TTC549 (cell line): ENCODE measurements around the gene PLSCR5.

Experiments
- FAIRE-seq: peaks from 2 replicates; lab custom pipeline; 2012; peaks lifted over from hg19 to GRCh38; lab: Jason Lieb, UNC

Gene PLSCR5, protein sequence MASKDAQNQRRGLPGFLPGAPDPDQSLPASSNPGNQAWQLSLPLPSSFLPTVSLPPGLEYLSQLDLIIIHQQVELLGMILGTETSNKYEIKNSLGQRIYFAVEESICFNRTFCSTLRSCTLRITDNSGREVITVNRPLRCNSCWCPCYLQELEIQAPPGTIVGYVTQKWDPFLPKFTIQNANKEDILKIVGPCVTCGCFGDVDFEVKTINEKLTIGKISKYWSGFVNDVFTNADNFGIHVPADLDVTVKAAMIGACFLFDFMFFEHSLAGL

DNA sequence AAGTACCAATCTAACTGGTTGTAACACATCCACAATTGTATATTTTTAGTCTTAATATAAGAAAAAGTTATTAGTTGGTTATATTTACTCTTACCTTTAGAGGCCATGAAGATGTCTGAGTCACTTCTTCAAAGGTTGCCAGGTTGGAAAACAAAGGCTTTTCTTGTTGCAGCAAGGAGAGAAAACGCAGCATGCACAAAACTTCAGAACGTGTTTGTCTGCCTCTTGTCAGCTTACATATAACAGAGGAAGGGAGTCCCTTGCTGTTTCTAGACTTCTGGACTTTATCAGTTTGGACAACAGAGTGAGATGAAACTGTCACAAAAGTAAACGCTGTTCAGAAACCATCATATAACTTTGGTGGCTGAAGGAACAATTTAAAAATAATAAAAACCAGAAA lies at the start of gene PLSCR5:
Gene PLSCR5 (minus strand): TSS at position 241 of the 400 bp plus-strand sequence. CDS start 134 bp downstream, at position 107.
- FAIRE-seq: no peak

DNA sequence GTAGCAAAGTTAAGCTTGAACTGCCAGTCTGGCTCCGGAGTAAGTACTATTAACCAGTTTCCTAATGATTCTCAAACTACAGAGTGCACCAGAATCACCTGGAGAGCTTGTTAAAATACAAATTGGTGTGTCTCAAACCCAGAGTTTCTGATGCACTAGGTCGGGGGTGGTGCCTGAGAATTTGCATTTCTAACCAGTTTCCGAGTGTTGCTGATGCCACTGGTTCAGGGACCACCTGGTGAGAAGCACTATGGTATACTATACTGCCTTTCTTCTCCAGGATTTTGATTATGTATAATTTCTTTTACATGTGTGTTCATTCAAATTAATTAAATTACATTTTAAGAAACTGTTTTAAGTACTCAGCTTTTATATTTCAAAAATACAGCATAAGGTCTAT lies 48.8 kb upstream of the PLSCR5 start:
- FAIRE-seq: no peak

DNA sequence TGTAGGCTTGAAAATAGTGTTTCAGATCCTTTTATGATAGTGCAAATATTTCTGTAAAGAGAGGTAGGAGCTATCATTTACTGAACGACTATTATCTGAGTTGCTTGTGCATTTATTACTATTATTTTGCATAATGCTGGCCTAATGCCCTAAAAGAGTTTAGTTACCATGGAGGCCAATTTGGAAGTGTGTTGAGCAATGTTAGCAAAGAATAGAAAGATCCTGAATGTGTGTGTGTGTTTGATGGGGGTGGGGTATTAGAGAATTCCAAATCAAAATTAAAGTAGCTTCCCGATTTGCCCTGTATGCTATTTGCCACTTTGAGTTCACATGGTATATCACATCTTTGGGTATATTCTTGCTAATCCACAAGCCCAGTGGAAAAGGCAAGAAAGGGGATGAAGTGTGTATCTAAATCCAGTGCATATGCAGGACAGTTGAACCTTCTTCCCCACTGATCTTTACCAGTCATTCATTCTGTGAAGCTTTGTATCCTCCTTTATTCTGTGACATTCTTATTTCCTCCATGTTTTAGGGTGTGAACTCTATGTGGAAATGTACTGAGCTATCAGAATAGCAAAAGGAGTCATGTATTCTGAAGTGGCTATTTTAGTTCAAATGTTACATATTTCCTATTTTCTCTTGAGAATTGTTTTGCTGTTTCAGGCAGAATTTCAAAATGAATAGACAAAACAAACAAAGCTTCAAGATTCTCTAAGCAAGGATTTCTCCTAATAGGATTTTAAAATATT lies 45.7 kb upstream of the PLSCR5 start:
- no peak for FAIRE-seq

DNA sequence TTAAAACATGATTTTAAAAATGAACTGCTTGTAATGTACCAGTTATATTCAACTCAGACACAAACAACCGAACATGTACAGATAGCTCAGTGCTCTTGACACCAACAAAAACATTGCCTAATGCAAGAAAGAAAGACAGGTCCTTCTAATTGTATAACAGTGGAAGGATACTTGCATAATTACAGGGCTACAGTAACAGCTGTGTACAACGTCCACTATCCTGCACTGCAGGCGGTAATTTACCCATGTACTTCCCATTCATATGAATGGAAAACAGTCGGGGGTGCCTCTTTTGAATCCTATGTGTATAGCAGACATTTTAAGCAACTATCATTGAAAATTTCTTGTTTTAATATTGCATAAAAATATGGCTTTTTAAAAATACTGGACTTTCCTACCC lies 41.1 kb upstream of the PLSCR5 start:
- FAIRE-seq: no peak

DNA sequence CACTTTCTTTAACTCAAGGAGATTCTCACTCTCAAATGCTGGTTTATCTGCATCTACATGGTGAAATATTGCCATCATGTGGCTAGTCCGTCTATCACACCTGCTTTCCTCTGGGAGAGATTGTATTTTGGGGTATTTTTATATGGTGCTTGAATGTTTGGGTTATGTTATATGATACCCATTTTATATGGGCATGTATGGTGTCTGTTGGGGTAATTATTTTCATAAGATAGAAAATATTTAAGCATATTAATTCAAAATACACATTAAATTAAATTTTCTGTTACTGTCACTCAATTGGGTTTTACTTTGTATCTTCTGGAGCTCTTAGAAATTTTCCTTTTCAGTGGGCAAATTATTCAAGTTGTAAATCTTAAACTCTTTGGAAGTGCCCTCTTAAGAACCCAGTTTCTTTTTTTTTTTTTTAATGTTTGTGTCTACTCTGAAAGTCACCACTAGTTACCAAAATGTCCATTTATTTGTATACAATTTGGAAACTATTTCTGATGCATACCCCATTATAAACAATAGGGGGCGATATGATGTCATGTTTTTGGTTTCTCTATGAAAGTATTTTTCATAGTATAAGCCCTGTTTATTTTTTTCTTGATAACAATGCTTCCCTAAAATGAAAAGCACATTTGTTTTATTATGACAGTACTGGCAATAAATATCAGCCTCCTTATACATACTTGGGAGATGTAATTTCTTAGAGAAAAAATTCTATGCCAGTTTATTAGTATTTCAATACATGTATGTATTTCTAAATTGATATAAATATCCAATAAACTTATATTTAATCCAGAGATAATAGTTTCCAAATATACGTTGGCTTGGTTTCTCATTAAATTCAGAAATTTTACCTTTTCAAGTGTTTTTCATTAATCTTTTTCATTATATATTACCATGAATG lies 36.1 kb upstream of the PLSCR5 start:
- FAIRE-seq: peak; percentile 95

- FAIRE-seq: no peak
Measured at GRCh38 chr3:146640361-146640760, 35.2 kb upstream of the PLSCR5 start.

DNA sequence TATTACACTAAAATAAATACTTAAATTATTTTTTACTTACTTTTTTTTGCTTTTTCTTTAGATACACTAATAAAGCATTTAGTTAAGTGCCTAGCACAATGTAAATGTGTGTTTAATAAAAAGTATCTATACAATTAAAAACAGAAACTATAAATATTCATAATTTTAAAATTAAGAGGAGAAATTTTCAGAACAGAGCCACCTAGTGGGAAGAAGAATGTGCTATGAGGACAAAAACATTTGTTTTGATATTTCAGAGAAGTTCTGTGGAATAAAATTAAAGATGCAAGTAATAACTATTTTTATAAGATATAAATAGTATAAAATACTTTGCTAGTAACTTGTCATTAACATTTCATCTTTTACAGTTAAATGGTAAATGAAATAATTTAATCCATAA lies 33.6 kb upstream of the PLSCR5 start:
- FAIRE-seq: peak; percentile 86

- no peak for FAIRE-seq
Measured at GRCh38 chr3:146637871-146638270, 32.7 kb upstream of the PLSCR5 start.

DNA sequence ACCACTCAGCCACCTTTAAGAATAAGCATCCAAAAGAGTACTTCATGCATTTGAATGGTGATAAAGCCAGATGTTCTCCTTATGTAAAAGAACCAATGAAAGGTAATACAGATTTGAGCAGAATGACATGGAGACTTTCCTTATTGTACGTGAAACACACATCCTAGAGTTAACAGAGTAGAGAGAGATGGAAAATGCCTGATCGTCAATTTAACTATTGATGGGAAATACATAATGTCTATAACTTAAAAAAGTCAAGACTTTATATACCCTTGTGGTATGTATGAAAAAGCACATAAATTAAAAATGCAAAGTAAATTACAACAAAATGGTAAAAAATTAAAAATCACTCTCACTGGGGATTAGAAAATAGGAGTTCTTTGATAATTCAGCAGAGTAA lies 31.7 kb upstream of the PLSCR5 start:
- FAIRE-seq: no peak

- no peak for FAIRE-seq
Measured at GRCh38 chr3:146634346-146634745, 29.2 kb upstream of the PLSCR5 start.

GRCh38 chr3:146628671-146629070 lies 23.5 kb upstream of the PLSCR5 start:
- FAIRE-seq: no peak

DNA sequence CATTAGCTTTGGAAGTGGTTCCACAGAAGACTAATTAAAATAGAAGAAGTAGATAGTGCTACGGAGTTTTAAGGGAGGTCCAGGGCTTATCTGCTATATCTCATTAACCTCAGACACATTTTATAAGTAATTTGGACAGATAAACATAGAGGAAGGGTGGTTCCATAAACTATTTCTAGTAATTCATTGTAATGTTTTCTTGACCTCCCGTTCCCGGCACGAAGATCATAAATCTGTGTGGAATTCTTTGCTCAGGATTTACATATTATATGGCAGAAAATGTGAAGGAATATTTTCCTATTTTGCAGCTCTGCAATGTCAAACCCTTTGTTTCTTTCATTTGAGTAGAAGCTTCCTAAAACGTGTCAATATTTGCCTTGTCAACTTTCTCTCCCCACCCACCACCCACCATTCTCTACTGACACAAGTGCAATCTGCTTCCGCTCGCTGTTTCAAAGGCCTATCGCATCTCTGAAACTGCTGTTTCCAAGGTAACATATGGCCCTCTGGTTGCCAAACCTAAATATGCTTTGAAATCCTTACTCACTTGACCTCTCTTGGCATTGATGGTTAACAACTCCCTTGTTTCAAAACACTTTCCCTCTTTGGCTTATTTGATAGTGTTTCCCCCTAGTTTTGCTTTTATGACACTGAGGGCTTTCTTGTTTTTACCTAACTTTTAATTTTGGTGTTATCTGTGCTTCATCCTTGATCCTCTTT lies 21.4 kb upstream of the PLSCR5 start:
- no peak for FAIRE-seq

- no peak for FAIRE-seq
Measured at GRCh38 chr3:146625186-146625775, 20.1 kb upstream of the PLSCR5 start.

- FAIRE-seq: no peak
Measured at GRCh38 chr3:146621723-146622122, 16.6 kb upstream of the PLSCR5 start.

DNA sequence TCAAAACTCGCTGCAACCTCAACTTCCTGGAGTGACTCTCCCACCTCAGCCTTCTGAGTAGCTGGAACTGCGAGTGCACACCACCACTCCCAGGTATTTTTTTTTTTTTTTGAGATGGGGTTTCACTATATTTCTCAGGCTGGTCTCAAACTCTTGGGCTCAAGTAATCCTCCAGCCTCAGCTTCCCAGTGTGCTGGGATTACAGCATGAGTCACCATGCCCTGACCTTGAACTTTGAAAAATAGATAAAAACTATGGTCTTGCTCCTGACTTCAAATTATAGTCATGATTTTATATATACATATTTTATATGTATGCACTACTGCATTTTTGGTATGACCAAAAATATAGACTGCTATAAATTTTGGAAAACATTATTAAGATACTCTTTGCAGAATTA lies 6.9 kb upstream of the PLSCR5 start:
- no peak for FAIRE-seq

DNA sequence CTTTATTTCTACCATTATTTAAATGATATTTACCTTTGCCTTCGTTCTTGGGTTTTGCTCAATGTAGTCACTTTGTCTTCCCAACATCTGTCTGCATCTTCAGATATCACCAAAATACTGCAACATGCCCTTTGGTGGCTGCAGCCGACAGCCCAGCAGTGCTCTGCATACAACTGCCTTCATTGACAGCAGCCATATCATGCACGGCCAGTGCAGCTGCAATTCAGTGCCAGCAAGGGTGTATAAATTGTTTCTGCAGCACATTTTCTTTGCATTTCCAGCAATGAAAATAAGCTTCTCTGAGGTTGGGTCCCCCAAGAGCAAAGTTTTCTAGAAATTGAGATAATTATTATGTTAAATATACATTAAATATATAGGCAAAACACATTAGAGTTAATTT lies 6.0 kb upstream of the PLSCR5 start:
- FAIRE-seq: no peak

DNA sequence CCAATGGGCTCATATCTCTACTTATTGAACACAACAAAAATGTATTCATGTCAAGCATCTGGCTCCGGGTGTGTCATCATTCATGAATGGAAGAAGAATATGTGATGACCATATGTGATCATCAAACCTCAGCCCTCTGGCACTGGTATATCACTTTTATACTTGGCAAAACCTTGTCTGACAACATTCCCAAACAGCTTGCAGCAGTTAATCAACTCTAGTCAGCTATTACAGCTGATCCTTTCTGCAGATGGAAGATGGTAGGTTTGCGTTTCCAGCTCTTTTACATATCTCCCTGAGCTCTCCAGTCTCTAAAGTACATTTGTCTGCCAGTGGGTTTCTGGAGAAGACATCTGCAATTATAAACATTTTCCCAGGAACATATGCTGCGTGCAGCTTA lies 6.6 kb downstream of the PLSCR5 start:
- FAIRE-seq: no peak

DNA sequence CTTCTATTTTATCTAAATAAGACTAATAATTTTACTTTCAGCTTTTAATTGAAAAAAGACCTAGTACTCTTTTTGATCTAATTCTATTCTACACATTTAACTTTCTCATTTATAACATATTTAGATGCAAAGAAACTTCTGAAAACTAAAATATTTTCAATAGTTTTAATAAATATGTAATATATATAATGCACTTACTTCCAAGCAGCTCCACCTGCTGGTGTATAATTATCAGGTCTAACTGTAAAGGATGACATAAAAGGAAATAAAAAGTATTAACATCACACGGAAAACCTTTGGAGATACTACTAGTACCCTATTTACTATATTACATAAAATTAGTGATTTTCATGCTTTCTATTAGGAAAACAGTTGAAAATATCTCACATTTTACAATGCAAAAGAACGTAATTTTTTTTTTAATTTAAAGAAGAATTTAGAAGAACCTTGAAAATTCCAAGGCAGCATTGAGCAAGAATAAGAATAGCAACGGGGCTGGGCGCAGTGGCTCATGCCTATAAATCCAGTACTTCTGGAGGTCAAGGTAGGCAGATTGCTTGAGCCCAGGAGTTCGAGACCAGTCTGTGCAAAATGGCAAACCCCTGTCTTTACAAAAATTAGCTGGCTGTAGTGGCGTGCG lies 10.2 kb downstream of the PLSCR5 start:
- FAIRE-seq: peak; percentile 53

GRCh38 chr3:146593776-146594175 lies 11.4 kb downstream of the PLSCR5 start:
- no peak for FAIRE-seq

GRCh38 chr3:146590521-146590920 lies 14.6 kb downstream of the PLSCR5 start:
- FAIRE-seq: no peak

DNA sequence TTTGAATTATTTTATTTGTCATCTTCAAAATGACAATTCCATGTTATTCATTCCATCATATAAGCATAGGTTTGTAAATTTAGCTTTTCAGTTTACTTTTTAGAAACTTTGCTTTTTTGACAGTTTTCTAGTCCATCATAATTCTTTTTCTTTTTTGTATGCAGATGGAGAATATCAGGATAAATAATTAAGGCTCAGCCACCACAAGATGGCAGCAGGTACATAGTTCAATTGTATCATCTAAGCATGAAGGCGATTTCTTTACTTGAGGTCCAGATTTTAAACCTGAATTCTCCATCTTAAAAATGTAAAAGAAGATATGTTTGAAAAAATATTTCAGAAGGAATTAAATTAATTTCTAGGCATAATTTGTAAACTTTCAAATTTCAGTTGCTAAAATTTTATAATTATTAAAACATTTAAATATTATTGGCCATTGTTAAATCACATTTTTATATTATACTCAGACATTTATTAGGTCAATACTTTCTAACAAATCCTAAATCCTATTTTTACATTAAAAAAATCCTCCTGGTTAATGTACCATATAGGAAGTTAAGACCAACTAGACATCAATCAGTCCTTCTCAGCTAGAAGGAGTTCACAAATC lies 15.1 kb downstream of the PLSCR5 start:
- FAIRE-seq: peak; percentile 95
